GM18526 (cell line): ENCODE data around the gene ZNF746.

Source experiments
- POLR2A ChIP-seq: IDR thresholded peaks from 3 replicates; pipeline ENCODE4 v1.6.1; 2011; ENCODE audit not compliant: insufficient read length; ENCODE audit errors: extremely low read depth

The ZNF746 gene

GRCh38 chr7:149422914-149423301 is 74.7 kb downstream of the ZNF746 start:
- TF ChIP-seq POLR2A, result no peak
